NCI-H345 (cell line): Measurements from ENCODE around the gene GNAO1.

Source experiments
- DNase-seq: peaks from one replicate; lab custom pipeline; 2025; lab: John Stamatoyannopoulos, UW

Gene GNAO1

GRCh38 chr16:56191156-56191815 lies at the start of gene GNAO1:
TSS of gene GNAO1 (plus strand) at chr16:56191489. CDS start at chr16:56192236, 747 bp downstream.
- peak; percentile 80 for DNase-seq

DNA sequence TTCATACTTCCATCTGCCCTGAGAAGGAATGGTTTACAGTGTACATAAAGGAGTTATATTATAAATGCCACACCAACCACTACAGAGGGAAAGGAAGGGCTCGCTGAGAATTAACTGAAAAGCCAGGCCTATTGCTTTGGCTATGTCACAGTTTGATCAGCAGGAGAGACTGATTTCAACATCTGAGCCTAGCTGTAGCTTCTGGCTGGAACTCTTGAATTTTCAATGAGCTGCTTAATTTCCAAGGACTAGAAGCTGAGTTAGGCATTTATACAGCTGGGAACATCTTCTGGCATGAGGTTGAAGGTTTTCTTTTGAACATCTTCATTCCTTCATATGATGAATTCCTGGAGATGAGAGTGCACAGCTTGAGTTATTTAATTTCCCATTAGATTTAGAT lies 47.6 kb upstream of the GNAO1 start:
- no peak for DNase-seq

- no peak for DNase-seq
Observed at GRCh38 chr16:56145369-56145768, 45.9 kb upstream of the GNAO1 start.

GRCh38 chr16:56151621-56152020 lies 39.7 kb upstream of the GNAO1 start:
- no peak for DNase-seq

DNA sequence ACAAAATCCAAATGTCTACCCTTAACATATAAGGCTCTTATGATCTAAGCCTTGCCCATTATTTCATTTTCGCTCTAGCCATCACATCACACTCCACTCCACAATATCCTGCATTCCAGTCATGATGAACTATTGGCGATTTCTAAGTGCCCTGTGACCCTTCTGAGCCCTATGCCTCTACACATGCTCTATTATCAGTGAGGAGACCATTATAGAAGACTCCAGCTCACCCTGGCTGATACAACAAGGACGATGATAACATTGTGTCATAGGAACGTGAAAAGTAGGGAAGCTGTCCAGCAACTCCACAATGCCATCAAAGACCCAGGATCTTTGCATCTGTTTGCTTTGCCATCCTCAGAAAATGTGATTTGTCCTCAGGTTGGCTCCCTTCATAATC lies 29.6 kb upstream of the GNAO1 start:
- no peak for DNase-seq

DNA sequence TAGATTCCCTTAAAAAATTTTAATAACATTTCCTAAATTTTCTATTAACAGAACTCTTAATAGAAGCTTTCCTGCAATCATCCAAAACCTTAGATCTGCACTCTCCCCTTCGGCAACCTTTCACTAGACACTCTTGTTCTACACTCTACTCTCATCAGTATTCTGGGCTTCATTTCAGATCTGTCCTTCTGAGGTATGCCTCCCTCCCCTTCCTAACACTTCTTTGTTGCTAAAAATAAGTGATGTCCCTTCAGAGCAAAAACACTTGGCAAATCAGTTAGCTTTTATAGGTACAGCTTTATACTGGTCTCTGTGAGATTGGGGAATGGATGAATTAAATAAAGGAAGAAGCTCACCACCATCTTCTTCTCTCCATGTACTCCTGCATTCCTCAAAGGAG lies 28.2 kb upstream of the GNAO1 start:
- no peak for DNase-seq

DNA sequence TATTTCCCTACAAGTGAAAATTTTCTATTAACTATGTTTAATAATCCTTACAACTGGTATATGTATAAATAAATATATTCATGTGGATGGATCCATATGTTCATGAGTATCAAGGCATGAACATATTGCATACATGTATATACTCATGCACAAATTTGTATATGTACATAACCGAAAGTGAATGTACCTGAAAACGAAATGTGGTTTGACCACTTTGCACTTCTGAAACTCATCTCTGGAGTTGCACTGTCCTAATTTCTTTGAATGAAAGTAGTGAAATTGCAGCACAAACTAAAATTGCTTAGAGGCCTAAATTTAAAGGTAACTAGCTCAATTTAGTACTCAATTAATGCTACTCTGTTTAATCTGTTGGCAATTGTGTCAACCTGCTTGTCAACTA lies 27.4 kb upstream of the GNAO1 start:
- DNase-seq: no peak

DNA sequence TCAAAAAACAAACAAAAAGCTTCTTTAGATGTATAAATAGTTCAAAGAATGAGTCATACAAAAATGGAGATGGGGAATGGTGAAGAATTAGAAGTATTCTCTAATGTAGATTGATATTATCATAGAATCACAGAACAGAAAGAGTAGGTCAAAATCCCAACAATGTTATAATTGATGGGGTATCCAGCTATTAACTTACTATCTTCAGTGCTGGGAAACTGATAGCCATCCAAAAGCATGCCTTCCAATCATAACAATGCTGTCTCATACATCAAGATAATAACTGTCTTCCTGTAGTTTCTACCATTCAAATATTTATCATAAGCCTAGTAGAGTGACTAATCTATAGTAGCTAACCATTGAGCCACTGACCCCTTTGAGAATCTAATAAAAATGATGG lies 26.7 kb upstream of the GNAO1 start:
- DNase-seq: no peak

DNA sequence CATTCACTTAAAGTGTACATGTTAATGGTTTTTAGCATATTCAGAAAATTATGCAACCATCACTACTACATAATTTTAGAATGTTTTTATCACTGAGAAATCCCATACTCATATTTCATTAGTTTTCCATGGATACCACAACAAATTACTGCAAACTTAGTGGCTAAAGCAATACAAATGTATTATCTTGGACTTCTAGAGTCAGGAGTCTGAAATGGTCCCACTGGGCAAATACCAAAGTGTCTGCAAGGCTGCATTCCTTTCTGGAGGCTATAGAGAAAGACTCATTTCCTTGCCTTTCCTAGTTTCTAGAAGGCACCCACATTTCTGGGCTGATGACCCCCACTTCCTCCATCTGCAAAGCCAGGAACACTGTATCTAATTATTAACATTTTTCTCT lies 16.9 kb upstream of the GNAO1 start:
- no peak for DNase-seq

DNA sequence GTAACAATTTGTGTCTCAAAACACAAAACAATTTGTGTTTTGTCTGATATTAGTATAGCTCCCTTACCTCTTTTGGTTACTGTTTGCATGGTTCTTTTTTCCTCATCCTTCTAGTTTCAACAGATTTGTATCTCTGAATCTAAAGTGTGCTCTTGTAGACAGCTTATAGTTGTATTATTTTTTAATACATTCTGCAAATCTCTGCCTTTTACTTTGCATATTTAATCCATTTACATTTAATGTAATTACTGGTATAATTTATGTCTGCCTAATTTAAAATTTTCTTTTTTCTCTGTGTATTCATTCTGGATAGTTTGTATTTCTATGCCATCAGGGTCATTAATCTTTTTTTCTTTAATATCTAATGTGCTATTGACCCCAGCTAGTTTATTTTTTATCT lies 9.9 kb upstream of the GNAO1 start:
- no peak for DNase-seq

- no peak for DNase-seq
Observed at GRCh38 chr16:56183266-56183665, 8.0 kb upstream of the GNAO1 start.

DNA sequence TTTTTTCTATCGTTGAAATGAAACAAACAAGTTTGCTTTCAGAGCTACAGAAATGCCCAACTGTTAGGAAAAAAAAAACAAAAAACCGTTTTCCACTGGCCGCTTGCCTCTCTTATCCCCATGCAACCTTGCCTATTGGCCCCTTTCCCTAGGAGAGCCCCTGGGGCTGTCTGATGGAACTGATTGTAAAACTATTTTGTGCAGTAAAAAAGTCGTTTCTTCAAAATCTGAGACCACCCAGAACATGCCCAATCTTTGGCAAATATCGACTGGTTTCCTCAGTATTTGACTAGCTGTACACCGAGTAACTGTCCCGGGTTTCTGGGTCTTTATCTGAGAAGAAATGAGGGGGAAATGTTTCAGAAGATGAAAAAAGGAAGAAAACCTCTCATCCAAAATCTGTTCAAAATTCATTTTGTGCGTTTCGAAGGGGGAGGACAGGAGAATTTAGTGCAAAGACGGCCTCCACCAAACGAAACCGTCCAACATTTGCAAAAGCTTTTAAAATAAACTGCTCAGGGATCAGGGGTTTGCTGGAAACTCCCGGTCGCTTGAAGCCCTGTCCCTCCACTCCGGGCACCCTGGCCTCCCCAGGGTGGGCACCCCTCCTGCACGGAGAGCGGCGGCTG lies 1.1 kb upstream of the GNAO1 start:
- DNase-seq: no peak

DNA sequence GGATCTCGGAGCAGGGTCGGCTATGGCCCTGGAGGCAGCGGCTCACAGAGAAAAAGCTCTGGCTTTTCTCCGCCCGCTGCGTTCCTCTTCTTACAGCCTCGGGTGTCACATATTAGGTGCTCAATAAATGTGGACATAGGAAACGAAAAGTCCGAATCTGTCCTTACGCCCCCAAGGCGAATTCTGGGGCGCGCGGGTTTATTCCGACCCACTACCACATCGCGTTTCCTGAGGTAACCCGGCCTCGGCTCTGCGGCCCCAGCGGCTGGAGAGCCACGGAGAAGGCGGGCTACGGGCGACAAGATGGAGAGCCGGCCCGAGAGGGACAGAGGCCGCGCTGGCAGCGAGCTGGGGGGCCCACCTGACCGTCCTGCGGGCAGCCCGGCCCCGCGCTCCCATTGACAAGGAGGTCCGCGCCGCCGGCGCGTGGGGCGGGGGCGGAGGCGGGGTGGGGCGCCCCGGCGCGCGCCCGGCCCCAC lies 573 bp upstream of the GNAO1 start:
- no peak for DNase-seq

DNA sequence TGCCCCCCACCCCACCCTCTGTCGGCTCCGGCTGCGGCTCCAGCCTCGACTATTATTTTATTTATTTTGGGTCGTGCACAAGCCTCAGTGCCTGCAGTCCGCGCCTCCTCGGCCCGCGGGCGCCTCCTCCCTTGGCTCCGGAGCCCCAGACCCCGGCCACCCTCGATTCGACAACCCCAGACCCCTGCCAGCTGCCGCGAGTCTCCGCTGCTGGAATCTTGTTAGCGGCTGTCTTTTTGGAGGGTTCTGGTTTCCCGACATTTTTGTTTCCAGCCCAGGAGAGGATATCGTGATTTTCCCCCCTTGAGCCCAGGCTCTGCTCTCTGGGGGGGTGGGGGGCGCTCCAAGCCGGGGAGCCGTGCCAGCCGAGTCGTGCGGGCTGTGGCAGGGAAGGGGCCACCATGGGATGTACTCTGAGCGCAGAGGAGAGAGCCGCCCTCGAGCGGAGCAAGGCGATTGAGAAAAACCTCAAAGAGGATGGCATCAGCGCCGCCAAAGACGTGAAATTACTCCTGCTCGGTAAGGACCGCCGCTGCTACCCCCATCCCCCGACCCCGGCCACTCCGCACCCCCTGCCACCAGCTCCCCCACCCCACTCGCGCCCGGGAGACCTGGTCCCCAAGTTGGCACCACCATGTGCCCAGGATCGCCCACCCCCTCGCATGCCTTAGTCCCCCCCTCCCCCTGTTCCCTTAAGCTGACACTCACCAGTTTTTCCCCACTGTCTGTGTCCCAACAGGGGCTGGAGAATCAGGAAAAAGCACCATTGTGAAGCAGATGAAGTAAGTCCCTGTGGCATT lies 746 bp downstream of the GNAO1 start:
- no peak for DNase-seq

- no peak for DNase-seq
Observed at GRCh38 chr16:56192635-56192945, 1.3 kb downstream of the GNAO1 start.

GRCh38 chr16:56192986-56193945 lies 2.0 kb downstream of the GNAO1 start:
- peak; percentile 6 for DNase-seq

DNA sequence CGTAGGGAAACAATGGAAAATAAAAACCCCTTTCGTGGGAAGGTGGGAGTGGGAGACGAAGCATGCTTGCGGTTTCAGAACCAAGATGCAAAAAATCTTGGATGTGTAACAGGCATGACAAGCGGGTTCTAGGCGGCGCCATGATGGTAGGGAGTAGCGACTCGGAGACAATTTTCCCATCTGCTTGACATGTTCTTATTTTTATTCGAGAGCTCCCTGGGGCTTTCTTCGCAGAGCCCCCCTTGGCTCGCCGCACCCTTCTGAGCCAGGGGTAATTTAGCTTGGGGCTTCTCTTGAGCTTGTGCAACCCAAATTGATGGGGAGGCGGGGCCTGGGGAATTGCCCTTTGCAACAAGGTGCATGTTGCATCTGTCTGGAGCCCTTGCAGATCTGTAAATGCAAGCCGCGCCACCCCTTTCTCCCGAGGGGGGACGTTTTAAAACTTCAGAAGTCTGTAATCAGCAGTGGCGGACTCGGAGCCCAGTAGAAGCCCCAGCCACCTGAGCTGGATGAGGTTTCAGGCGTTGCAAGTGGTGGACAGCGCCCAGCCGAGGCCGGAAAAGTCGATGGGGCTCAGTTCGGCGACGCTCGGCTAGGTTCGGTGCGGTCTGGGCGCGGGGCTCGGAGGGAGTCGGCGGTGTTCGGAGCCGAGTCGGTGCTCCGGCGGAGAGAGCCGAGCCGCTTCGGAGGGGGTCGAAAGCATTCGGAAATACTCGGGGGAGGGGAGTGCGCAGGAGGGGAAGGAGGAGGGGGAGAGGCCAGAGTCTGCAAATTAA lies 2.9 kb downstream of the GNAO1 start:
- peak; percentile 84 for DNase-seq

DNA sequence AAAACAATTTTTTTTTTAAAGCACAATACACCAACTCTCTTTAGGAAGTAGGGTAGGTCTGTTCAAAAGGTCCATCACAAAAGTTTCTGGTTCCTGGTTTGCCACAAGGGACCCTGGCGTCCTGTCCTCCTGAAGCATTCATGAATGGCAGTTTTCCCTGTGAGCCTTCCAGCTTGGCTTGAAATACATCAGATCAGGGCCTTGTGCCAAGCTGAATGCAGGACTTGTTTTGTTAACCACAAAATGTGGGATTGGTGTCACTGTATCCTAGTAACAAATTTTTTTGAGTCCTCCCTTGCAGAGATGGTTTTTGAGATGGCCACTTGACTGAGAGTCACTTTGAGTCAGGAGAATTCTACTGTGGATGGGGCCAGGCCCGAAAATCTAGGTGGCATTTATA lies 3.9 kb downstream of the GNAO1 start:
- DNase-seq: peak; percentile 37

- no peak for DNase-seq
Observed at GRCh38 chr16:56196381-56196780, 5.1 kb downstream of the GNAO1 start.

- DNase-seq: no peak
Observed at GRCh38 chr16:56197192-56197992, 6.1 kb downstream of the GNAO1 start.
